ENCODE results near the gene STOX1.
"Not testable (repeated sequence)": the region's sequence is repeated elsewhere in the genome, so short reads cannot be mapped to it uniquely, and the experiment has no call there.

STOX1 gene, protein sequence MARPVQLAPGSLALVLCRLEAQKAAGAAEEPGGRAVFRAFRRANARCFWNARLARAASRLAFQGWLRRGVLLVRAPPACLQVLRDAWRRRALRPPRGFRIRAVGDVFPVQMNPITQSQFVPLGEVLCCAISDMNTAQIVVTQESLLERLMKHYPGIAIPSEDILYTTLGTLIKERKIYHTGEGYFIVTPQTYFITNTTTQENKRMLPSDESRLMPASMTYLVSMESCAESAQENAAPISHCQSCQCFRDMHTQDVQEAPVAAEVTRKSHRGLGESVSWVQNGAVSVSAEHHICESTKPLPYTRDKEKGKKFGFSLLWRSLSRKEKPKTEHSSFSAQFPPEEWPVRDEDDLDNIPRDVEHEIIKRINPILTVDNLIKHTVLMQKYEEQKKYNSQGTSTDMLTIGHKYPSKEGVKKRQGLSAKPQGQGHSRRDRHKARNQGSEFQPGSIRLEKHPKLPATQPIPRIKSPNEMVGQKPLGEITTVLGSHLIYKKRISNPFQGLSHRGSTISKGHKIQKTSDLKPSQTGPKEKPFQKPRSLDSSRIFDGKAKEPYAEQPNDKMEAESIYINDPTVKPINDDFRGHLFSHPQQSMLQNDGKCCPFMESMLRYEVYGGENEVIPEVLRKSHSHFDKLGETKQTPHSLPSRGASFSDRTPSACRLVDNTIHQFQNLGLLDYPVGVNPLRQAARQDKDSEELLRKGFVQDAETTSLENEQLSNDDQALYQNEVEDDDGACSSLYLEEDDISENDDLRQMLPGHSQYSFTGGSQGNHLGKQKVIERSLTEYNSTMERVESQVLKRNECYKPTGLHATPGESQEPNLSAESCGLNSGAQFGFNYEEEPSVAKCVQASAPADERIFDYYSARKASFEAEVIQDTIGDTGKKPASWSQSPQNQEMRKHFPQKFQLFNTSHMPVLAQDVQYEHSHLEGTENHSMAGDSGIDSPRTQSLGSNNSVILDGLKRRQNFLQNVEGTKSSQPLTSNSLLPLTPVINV

DNA sequence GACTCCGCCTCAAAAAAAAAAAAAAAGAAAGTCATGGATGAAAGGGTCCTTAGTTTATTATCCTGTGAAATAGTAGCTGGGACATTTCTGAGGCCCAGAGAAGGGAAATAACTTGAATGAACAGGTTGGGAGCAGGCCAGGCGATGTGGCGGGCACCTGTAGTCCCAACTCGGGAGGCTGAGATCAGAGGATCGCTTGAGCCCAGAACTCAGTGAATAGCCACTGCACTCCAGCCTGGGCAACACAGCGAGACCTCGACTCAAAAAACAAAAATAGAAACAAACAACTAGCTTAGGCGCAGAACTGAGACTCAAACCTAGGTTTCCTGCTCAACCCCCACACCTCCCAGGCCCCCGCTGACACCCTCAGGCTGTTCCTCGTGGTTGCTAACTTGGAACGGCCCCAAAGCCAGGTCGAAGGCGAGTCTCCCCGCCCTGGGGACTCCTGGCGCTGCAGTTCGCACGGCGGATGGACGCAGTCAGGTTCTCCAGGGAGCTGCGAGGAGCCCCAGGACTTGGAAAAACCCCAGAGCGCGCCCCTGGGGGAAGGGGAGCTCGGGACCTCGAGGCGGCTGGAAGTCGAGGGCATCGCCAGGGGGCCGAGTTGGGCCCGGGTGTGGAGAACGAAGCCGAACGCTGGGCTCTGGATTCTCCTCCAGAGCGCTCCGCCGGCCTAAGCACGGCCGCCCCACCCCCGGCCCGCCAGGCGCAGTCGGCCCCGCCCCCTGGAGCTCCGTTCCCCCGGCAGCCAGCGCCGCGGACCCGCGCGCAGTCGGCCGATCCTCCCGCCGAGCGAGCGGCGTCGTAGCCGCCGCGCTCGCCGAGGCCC is at the start of gene STOX1:
Gene STOX1 (plus strand): TSS at position 768 of the 828 bp plus-strand sequence. CDS start 93 bp downstream, outside the sequence.
- H3K9me3 Mint-ChIP-seq, result no peaks in the 10 kb centered on the region
- H3K36me3 Mint-ChIP-seq, result no peaks in the 10 kb centered on the region
- DNase-seq (ENCODE audit: low spot score in 2 of 2) (peak; percentile 55 to 77), ATAC-seq (peak; percentile 91)
- no peak within 1 kb of the TSS for H3K27ac Mint-ChIP-seq
- H3K4me1 Mint-ChIP-seq, result peaks cover 9% of the 10 kb centered on the region
- peak within 1 kb of the TSS; percentile 72 for H3K4me3 Mint-ChIP-seq

DNA sequence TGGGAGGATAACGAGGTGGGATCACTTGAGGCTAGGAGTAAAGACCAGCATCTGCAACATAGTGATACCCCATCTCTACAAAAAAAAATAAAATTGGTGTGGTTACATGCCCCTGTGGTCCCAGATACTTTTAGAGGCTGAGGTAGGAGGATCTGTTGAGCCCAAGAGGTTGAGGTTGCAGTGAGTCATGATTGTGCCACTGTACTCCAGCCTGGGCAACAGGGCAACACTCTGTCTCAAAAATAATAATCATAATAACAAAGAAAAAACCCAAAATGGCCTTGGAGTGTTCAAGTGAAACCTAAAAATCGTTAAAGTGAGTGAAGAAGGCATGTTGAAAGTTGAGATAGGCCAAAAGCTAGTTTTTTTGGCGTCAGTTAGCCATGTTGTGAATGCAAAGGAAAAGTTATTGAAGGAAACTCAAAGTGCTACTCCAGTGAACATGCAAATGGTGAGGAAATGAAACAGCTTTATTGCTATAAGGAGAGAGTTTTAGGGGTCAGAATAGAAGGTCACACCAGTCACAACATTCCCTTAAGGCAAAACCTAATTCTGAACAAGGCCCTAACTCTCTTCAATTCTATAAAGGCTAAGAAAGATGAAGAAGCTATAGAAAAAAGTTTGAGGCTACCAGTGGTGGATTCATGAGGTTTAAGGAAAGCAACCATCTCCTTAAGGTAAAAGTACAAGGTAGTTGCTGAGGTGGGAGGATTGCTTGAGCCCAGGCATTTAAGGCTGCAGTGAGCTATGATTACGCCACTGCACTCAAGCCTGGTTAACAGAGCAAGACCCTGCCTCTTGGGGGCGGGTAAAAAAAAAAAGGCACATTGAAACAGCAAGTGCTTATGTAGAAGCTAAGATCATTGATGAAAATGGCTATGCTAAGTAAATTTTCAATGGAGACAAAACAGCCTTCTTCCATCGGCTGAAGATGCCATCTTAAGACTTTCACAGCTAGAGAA is 45.4 kb upstream of the STOX1 start:
- no peaks in the 10 kb centered on the region for H3K4me1 Mint-ChIP-seq
- no peaks in the 10 kb centered on the region for H3K9me3 Mint-ChIP-seq
- ATAC-seq (no peak), DNase-seq (ENCODE audit: low spot score in 2 of 2) (no peak)
- no peak overlapping the region for H3K4me3 Mint-ChIP-seq
- no peak overlapping the region for H3K27ac Mint-ChIP-seq
- H3K36me3 Mint-ChIP-seq, result peaks cover 100% of the 10 kb centered on the region

DNA sequence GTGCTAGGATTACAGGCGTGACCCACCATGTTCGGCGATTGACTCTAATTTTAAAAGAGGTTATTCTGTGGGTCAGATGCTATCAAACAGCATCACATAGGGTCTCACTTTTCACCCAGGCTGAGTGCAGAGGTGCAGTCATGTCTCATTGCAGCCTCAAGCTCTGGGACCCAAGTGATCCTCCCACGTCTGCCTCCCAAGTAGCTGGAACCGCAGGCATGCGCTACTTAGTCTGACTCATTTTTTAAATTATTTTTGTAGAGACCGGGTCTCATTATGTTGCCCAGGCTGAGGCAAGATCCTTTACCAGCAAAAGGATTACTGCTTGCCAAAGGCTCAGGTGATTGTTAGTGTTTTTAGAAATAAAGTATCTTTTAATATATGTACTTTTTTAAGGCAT is 42.9 kb upstream of the STOX1 start:
- ATAC-seq, result no peak
- no peak for DNase-seq (ENCODE audit: low spot score in 2 of 2)
- Mint-ChIP-seq H3K4me1 (no peaks in the 10 kb centered on the region), H3K4me3 (no peak overlapping the region), H3K9me3 (no peaks in the 10 kb centered on the region), H3K27ac (no peak overlapping the region), H3K36me3 (peaks cover 100% of the 10 kb centered on the region)

DNA sequence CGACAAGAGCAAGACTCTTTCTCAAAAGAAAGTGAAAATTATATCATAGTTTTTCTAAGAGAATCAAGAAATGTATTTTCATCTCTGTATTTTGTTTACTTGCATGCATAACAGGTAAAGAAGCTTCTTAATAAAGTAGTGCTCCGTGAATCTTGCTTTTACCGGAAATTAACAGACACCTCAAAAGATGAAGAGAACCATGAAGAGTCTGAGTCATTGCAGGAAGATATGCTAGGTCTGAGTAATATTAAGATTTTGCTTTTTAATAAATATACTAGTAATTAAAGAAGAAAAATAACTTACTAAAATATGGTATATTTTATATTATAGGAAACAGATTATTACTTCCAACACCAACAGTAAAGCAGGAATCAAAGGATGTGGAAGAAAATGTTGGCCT is 39.5 kb upstream of the STOX1 start:
- Mint-ChIP-seq H3K36me3 (peaks cover 100% of the 10 kb centered on the region), H3K4me3 (no peak overlapping the region), H3K4me1 (no peaks in the 10 kb centered on the region), H3K9me3 (no peaks in the 10 kb centered on the region), H3K27ac (peak overlapping the region; percentile 29)
- DNase-seq (ENCODE audit: low spot score in 2 of 2) (no peak), ATAC-seq (peak; percentile 74)

DNA sequence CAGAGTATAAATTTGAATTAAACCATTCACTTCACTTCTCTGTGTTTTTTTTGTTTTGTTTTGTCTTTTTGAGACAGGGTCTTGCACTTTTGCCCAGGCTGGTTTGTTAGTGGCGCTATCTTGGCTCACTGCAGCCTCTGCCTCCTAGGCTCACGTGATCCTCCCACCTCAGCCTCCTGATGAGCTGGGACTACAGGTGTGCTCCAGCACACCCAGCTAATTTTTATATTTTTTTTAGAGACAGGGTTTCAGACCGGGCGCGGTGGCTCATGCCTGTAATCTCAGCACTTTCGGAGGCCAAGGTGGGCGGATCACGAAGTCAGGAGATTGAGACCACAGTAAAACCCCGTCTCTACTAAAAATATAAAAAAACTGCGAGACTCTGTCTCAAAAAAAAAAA is 36.9 kb upstream of the STOX1 start:
- H3K36me3 Mint-ChIP-seq, result peaks cover 100% of the 10 kb centered on the region
- H3K27ac Mint-ChIP-seq, result no peak overlapping the region
- ATAC-seq, result no peak
- no peaks in the 10 kb centered on the region for H3K4me1 Mint-ChIP-seq
- no peak for DNase-seq (ENCODE audit: low spot score in 2 of 2)
- no peaks in the 10 kb centered on the region for H3K9me3 Mint-ChIP-seq
- no peak overlapping the region for H3K4me3 Mint-ChIP-seq

DNA sequence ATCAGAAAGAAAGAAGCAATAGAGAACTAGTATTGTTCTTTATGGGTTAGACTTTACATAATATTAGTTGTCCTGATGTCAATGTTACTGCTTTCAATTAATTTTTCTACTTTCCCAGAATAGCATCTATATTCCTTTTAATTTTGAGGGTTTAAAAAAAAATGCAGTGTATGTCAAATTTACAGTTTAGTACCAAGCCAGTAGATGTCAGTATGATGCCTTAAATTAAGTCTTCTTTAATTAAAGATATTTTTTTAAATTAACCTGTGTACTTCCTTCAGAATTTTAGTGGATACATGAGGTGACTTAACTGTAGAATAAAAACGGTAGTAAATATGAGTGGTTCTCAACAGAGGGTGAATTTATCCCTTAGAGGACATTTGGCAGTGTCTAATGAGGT is 35.2 kb upstream of the STOX1 start:
- DNase-seq (ENCODE audit: low spot score in 2 of 2) (no peak), ATAC-seq (no peak)
- no peaks in the 10 kb centered on the region for H3K4me1 Mint-ChIP-seq
- no peak overlapping the region for H3K4me3 Mint-ChIP-seq
- H3K9me3 Mint-ChIP-seq, result no peaks in the 10 kb centered on the region
- H3K27ac Mint-ChIP-seq, result no peak overlapping the region
- H3K36me3 Mint-ChIP-seq, result peaks cover 89% of the 10 kb centered on the region

DNA sequence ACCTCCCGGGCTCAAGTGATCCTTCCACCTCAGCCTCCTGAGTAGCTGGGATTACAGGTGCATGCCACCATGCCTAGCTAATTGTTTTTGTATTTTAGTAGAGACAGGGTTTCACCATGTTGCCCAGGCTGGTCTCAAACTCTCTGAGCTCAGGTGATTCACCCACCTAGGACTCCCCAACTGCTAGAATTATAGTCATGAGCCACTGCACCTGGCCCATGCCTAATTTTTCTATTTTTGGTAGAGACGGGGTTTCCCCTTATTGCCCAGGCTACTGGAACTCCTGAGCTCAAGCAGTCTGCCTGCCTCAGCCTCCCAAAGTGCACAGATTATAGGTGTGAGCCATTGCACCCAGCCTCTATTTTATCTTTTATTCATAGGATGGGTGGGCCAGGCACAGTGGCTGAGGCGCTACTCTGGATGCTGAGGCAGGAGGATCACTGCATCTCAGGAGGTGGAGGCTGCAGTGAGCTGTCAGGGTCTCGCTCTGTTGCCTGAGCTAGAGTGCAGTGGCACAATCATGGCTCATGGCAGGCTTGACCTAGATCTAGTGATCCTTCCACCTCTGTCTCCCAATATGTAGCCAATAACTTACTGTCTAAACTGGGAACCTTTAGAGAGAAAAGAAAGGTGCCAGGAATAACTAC is 31.3 kb upstream of the STOX1 start:
- DNase-seq (ENCODE audit: low spot score in 2 of 2) (no peak), ATAC-seq (no peak)
- H3K27ac Mint-ChIP-seq, result no peak overlapping the region
- no peak overlapping the region for H3K4me3 Mint-ChIP-seq
- H3K36me3 Mint-ChIP-seq, result peaks cover 50% of the 10 kb centered on the region
- H3K4me1 Mint-ChIP-seq, result no peaks in the 10 kb centered on the region
- no peaks in the 10 kb centered on the region for H3K9me3 Mint-ChIP-seq

DNA sequence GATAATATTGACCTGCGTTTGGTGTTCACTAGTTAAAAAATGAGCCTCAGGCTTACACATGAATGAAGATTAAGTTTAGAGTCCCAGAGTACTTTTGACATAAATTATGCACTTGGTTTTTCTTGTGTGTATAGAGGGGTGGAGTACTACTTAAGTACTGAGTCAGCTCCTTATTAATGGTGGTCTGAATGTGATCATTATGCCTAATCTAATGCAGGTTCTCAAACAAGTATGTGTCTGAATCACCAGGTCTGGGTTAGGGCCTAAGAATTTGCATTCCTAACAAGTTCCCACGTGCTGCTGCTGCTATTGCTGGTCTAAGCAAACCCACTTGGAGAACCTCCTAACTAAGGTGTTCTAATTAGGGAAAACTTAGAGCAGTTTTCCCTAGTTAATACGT is 30.7 kb upstream of the STOX1 start:
- Mint-ChIP-seq H3K4me1 (no peaks in the 10 kb centered on the region), H3K4me3 (no peak overlapping the region), H3K36me3 (peaks cover 44% of the 10 kb centered on the region), H3K27ac (no peak overlapping the region), H3K9me3 (no peaks in the 10 kb centered on the region)
- ATAC-seq, result no peak
- DNase-seq (ENCODE audit: low spot score in 2 of 2), result no peak

DNA sequence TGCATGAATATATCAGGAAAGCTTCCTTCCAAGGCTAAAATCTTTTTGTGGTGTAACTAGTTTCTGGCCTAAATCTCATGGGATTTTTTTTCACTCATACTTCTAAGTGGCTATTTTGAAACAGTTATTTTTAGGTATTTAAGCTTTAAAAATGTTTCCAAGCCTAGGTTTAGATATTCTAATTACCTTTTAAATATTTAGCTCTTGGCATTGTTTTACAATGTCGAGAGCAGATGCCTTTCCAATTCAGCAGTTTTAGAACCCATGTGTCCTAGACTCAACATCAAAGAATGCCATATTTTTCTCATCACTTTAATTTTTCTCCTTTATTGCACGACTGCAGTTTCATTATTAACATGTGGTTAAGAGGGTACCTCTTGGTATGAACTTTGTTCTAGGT is 27.1 kb upstream of the STOX1 start:
- no peaks in the 10 kb centered on the region for H3K9me3 Mint-ChIP-seq
- H3K27ac Mint-ChIP-seq, result no peak overlapping the region
- DNase-seq (ENCODE audit: low spot score in 2 of 2) (no peak), ATAC-seq (no peak)
- H3K4me1 Mint-ChIP-seq, result no peaks in the 10 kb centered on the region
- H3K4me3 Mint-ChIP-seq, result no peak overlapping the region
- peaks cover 8% of the 10 kb centered on the region for H3K36me3 Mint-ChIP-seq

DNA sequence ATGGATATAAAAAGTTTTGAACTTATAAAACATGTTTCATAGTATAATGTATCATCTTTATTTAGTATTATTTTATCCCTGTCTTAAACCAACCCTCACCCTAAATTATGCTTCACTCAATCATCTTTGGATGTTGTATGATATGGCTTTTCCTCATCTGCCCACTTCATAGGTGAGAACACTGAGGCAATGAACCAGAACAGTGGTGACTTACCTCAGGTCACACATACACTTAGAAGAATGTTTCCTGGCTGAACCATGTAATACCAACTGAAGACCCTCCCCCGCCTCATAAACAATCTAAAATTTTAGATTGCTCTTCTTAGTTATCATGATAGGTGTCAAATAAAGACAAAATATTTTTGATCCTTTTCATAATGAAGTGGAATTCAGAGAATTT is 22.6 kb upstream of the STOX1 start:
- no peaks in the 10 kb centered on the region for H3K36me3 Mint-ChIP-seq

DNA sequence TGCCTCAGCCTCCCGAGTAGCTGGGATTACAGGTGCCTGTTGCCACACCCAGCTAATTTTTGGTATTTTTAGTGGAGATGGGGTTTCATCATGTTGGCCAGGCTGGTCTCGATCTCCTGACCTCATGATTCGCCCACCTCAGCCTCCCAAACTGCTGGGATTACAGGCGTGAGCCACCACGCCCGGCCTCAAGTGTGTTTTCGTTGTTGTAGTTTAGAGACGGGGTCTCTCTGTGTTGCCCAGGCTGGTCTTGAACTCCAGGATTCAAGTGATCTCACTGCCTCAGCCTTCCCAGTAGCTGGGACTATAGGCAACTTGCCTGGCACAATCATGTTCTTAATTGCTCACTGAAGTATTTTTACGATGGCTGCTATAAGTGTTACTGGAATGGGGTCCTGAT is 16.5 kb upstream of the STOX1 start:
- ATAC-seq; H3K4me3 Mint-ChIP-seq; H3K4me1 Mint-ChIP-seq; DNase-seq (ENCODE audit: low spot score in 2 of 2); H3K9me3 Mint-ChIP-seq; H3K27ac Mint-ChIP-seq; H3K36me3 Mint-ChIP-seq: not testable (repeated sequence)

More for the DNA sequence above, 22.6 kb upstream of the STOX1 start:
- H3K4me3 Mint-ChIP-seq, result no peak overlapping the region
- ATAC-seq (no peak), DNase-seq (ENCODE audit: low spot score in 2 of 2) (no peak)
- H3K4me1 Mint-ChIP-seq, result no peaks in the 10 kb centered on the region
- H3K9me3 Mint-ChIP-seq, result no peaks in the 10 kb centered on the region
- H3K27ac Mint-ChIP-seq, result no peak overlapping the region

DNA sequence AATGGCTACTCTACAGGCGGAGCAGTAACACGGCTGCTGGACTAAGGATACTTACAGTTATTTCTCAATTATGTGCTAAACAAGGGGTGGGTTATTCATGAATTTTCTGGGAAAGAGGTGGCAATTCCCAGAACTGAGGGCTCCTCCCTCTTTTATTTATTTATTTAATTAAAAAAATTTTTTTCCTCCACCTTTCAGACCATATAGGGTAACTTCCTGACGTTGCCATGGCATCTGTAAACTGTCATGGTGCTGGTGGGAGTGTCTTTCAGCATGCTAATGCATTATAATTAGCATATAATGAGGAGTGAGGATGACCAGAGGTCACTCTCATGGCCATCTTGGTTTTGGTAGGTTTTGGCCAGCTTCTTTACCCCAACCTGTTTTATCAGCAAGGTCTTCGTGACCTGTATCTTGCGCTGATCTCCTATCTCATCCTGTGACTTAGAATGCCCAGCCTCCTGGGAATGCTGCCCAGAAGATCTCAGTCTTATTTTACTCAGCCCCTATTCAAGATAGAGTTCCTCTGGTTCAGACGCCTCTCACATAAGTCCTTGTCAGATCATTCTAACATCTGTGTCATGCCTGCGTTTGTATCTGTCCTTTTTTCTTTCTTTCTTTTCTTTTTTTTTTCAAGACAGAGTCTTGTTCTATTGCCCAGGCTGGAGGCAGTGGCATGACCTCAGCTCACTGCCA is 15.9 kb upstream of the STOX1 start:
- Mint-ChIP-seq H3K36me3 (no peaks in the 10 kb centered on the region), H3K27ac (no peak overlapping the region), H3K4me1 (no peaks in the 10 kb centered on the region), H3K9me3 (no peaks in the 10 kb centered on the region), H3K4me3 (no peak overlapping the region)
- no peak for DNase-seq (ENCODE audit: low spot score in 2 of 2)
- no peak for ATAC-seq

DNA sequence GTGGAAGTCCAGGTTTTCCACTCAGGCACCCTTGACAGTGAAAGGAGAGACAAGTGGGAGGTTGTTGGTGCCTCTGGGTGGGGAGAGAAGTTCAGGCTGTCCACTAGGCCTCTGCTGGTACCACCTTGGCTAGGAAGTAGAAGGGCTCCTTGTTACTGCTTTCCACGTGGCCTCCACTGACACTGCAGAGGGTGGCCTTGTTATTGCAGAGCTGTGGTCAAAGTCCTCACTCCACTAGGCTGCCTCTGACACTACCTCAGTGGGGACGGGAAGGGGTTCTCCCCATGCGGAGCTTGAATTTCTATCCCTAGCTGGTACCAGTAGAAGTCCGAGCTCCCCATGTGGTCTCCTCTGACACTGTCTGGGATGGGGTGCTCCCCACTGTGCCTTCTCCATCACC is 14.9 kb upstream of the STOX1 start:
- DNase-seq (ENCODE audit: low spot score in 2 of 2), result no peak
- ATAC-seq, result no peak
- H3K4me1 Mint-ChIP-seq, result no peaks in the 10 kb centered on the region
- no peak overlapping the region for H3K27ac Mint-ChIP-seq
- H3K9me3 Mint-ChIP-seq, result no peaks in the 10 kb centered on the region
- no peak overlapping the region for H3K4me3 Mint-ChIP-seq
- no peaks in the 10 kb centered on the region for H3K36me3 Mint-ChIP-seq
